HUES64 (cell line): ENCODE measurements around the gene TRIM31.

Experiments used
- H3K27ac ChIP-seq: 2 replicates; pipeline ENCODE4 v1.7.0; 2013; ENCODE audit warnings: low read depth, low read length, inconsistent platforms
- H3K27me3 ChIP-seq: 2 replicates; pipeline ENCODE4 v1.6.1; 2013; ENCODE audit warnings: mild to moderate bottlenecking, low read length; ENCODE audit not compliant: insufficient read depth
- H3K36me3 ChIP-seq: 2 replicates; pipeline ENCODE4 v1.6.1; 2013; ENCODE audit warnings: mild to moderate bottlenecking, low read length; ENCODE audit not compliant: insufficient read depth
- H3K4me1 ChIP-seq: 2 replicates; pipeline ENCODE4 v1.6.1; 2013; ENCODE audit warnings: mild to moderate bottlenecking, low read length, moderate library complexity; ENCODE audit not compliant: insufficient read depth
- H3K4me3 ChIP-seq: 2 replicates; pipeline ENCODE4 v1.5.1; 2013; ENCODE audit warnings: mild to moderate bottlenecking, low read length, moderate library complexity
- H3K9ac ChIP-seq: 2 replicates; pipeline ENCODE4 v1.6.1; 2013; ENCODE audit warnings: mild to moderate bottlenecking, low read depth, low read length
- H3K9me3 ChIP-seq: 2 replicates; pipeline ENCODE4 v1.6.1; 2013; ENCODE audit warnings: low read depth, low read length; ENCODE audit not compliant: insufficient read depth
- WGBS: fragments of 150-250, 120-280 bp; methylation state at CpG from one replicate; pipeline ENCODE4 v1.1.7; 2013; ENCODE audit warnings: missing lambda C conversion rate; 5-methylcytosine and 5-hydroxymethylcytosine counted together

TRIM31 gene

GRCh38 chr6:30071081-30071818 is 41.6 kb downstream of the TRIM31 start:
- Histone ChIP-seq H3K9me3 (no peaks in the 10 kb centered on the region), H3K27me3 (peaks cover 64% of the 10 kb centered on the region), H3K9ac (no peak overlapping the region), H3K27ac (no peak overlapping the region), H3K36me3 (no peaks in the 10 kb centered on the region), H3K4me1 (peaks cover 9% of the 10 kb centered on the region; the same call in 1 of the 2 replicates), H3K4me3 (peak overlapping the region; percentile 41)
- WGBS, result 9% methylated on average over 68 of the region's 68 CpGs

- Histone ChIP-seq H3K36me3 (peaks cover 15% of the 10 kb centered on the region), H3K27ac (peak overlapping the region; percentile 21; the same call in 1 of the 2 replicates), H3K4me1 (peaks cover 4% of the 10 kb centered on the region; the same call in 1 of the 2 replicates), H3K27me3 (peaks cover 28% of the 10 kb centered on the region), H3K9me3 (no peaks in the 10 kb centered on the region), H3K4me3 (peak overlapping the region; percentile 78), H3K9ac (peak overlapping the region; percentile 42)
- WGBS, result 18% methylated on average over 8 of the region's 8 CpGs
These were observed 45.3 kb downstream of the TRIM31 start for GRCh38 chr6:30067460-30068139.

DNA sequence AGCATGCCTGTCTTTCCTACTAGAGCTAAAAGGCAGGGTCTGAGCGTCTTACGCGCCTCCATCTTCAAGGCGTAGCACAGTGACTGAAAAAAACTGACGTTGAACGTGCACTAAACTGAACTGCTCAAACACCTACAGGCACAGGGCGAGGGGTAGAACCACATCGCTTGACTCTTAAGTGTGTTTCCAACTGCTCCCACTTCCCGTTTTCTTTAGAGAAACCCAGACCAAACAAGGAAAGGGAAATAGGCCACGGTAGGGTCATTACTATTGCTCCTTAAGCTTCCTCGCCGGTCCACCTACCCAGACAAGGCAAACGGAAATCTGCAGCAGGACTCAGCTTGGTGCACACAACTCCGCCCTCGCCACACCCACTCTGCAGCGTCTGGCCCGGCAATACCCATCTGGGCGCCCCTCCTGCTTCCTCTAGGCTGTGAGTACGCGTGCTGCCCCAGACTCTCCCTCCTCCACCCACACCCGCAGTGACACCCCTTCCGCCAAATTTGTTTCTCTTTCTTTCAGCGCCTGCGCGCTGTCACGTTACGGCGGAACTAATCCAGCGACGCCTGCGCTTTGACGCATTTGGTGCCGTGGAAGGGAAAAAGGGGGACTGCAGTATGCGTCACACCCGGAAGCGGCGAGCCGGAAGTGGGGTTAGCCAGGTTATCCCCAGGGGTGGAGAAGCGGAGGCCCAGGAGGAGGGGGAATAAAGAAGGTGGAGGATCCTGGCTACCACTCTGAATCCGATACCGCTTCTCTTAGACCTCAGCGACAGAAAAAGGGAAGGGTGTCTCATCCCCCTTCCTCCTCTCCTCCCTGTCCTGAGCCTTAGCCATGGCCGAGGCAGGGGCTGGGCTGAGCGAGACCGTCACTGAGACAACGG is 46.1 kb downstream of the TRIM31 start, which contains the start of gene PPP1R11:
TSS of gene PPP1R11 (plus strand) at position 622 of the 883 bp plus-strand sequence. CDS start at position 835, 213 bp downstream.
- H3K9ac ChIP-seq, result peak within 1 kb of the TSS; percentile 66
- H3K9me3 ChIP-seq, result no peaks in the 10 kb centered on the region
- 1% methylated on average over 46 of the region's 46 CpGs for WGBS
- H3K4me3 ChIP-seq, result peak within 1 kb of the TSS; percentile 78
- H3K27me3 ChIP-seq, result peaks cover 20% of the 10 kb centered on the region
- peaks cover 4% of the 10 kb centered on the region; the same call in 1 of the 2 replicates for H3K4me1 ChIP-seq
- peaks cover 15% of the 10 kb centered on the region for H3K36me3 ChIP-seq
- H3K27ac ChIP-seq, result peak within 1 kb of the TSS; percentile 79

- Histone ChIP-seq H3K9ac (peak overlapping the region; percentile 66), H3K27me3 (peaks cover 13% of the 10 kb centered on the region), H3K4me1 (peaks cover 4% of the 10 kb centered on the region; the same call in 1 of the 2 replicates), H3K36me3 (peaks cover 15% of the 10 kb centered on the region), H3K9me3 (no peaks in the 10 kb centered on the region), H3K27ac (peak overlapping the region; percentile 79), H3K4me3 (peak overlapping the region; percentile 78)
- 56% methylated on average over 4 of the region's 4 CpGs for whole genome bisulfite sequencing
These were observed 46.8 kb downstream of the TRIM31 start for GRCh38 chr6:30066082-30066481.

GRCh38 chr6:30063315-30063714 is 49.6 kb downstream of the TRIM31 start:
- Histone ChIP-seq H3K9me3 (no peaks in the 10 kb centered on the region), H3K27me3 (no peaks in the 10 kb centered on the region), H3K4me1 (peaks cover 7% of the 10 kb centered on the region; the same call in 1 of the 2 replicates), H3K9ac (no peak overlapping the region), H3K27ac (no peak overlapping the region), H3K36me3 (peaks cover 15% of the 10 kb centered on the region), H3K4me3 (no peak overlapping the region)
- WGBS, result 85% methylated on average over 2 of the region's 2 CpGs

- no peaks in the 10 kb centered on the region for H3K27me3 ChIP-seq
- peaks cover 15% of the 10 kb centered on the region for H3K36me3 ChIP-seq
- WGBS, result 97% methylated on average over 4 of the region's 7 CpGs
- H3K27ac ChIP-seq, result no peak overlapping the region
- peaks cover 4% of the 10 kb centered on the region; the same call in 1 of the 2 replicates for H3K4me1 ChIP-seq
- no peaks in the 10 kb centered on the region for H3K9me3 ChIP-seq
- no peak overlapping the region for H3K9ac ChIP-seq
- 0 out of 2 replicates have a peak overlapping the region, but pooled peaks have one; percentile 89 for H3K4me3 ChIP-seq
These were observed 50.3 kb downstream of the TRIM31 start for GRCh38 chr6:30062471-30063178.

GRCh38 chr6:30061858-30062458 is 50.9 kb downstream of the TRIM31 start:
- no peaks in the 10 kb centered on the region for H3K27me3 ChIP-seq
- peak overlapping the region; percentile 89 for H3K4me3 ChIP-seq
- peaks cover 3% of the 10 kb centered on the region; the same call in 1 of the 2 replicates for H3K4me1 ChIP-seq
- 61% methylated on average over 12 of the region's 13 CpGs for WGBS
- peaks cover 15% of the 10 kb centered on the region for H3K36me3 ChIP-seq
- no peak overlapping the region for H3K27ac ChIP-seq
- peak overlapping the region; percentile 77 for H3K9ac ChIP-seq
- no peaks in the 10 kb centered on the region for H3K9me3 ChIP-seq

- H3K27me3 ChIP-seq, result no peaks in the 10 kb centered on the region
- under 1% methylated on average over 48 of the region's 48 CpGs for WGBS
- H3K27ac ChIP-seq, result peak within 1 kb of the TSS; percentile 53
- H3K4me1 ChIP-seq, result peaks cover 3% of the 10 kb centered on the region; the same call in 1 of the 2 replicates
- H3K36me3 ChIP-seq, result peaks cover 15% of the 10 kb centered on the region
- H3K4me3 ChIP-seq, result peak within 1 kb of the TSS; percentile 89
- peak within 1 kb of the TSS; percentile 85 for H3K9ac ChIP-seq
- H3K9me3 ChIP-seq, result no peaks in the 10 kb centered on the region
These were observed 51.6 kb downstream of the TRIM31 start, which contains the start of gene POLR1H for GRCh38 chr6:30061092-30061857. TSS of gene POLR1H (plus strand) at chr6:30061265. CDS start at chr6:30061525, 260 bp downstream.

DNA sequence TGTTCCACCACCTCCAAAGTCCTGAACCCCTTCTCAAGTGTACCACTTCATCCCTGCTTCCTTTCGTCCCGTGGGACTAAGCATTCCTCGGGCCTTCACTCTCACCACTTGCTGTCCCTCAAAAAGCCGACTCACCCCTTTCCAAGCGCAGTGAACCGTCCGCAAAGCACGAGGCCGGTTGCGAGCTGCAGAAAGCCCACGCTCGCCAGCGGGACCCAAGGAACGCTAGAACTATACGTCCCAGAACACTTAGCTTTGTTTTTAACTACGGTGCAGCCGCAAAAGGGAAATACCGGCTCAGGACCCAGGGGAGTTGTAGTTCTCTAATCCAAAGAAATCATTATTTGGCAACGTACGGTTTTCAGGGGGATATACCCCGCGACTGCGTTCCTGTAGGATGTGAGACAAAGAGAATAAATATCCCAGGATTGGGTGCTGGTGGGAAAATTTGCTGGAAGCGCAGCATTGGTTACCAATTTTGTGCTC is 52.2 kb downstream of the TRIM31 start:
- H3K9me3 ChIP-seq, result no peaks in the 10 kb centered on the region
- peak overlapping the region; percentile 89 for H3K4me3 ChIP-seq
- peaks cover 15% of the 10 kb centered on the region for H3K36me3 ChIP-seq
- 1% methylated on average over 24 of the region's 24 CpGs for WGBS
- H3K4me1 ChIP-seq, result peaks cover 3% of the 10 kb centered on the region; the same call in 1 of the 2 replicates
- peak overlapping the region; percentile 53 for H3K27ac ChIP-seq
- H3K27me3 ChIP-seq, result no peaks in the 10 kb centered on the region
- H3K9ac ChIP-seq, result peak overlapping the region; percentile 85
